Chondrocyte (in vitro differentiated cells): ENCODE measurements around the gene INSYN2B. TPM values are rescaled to one million over a fixed set of nuclear protein-coding genes. Genes with fewer than 3 reads are reported as not detected.

Experiments used
- DNase-seq: peaks from one replicate; pipeline ENCODE4 v3.0.0; 2021; ENCODE audit warnings: mixed read lengths, low spot score
- H3K27ac Mint-ChIP-seq: one replicate; pipeline ENCODE4 v1.8.0; 2021; ENCODE audit warnings: mild to moderate bottlenecking, moderate library complexity, mixed read lengths; ENCODE audit not compliant: unreplicated experiment
- H3K27me3 Mint-ChIP-seq: 2 replicates; pipeline ENCODE4 v1.8.0; 2021; ENCODE audit warnings: low read depth, mixed read lengths
- H3K36me3 Mint-ChIP-seq: 2 replicates; pipeline ENCODE4 v1.8.0; 2021; ENCODE audit warnings: low read depth, mixed read lengths
- H3K4me1 Mint-ChIP-seq: 2 replicates; pipeline ENCODE4 v1.8.0; 2021; ENCODE audit warnings: low read depth, mild to moderate bottlenecking, mixed read lengths
- H3K4me3 Mint-ChIP-seq: one replicate; pipeline ENCODE4 v1.8.0; 2021; ENCODE audit warnings: mild to moderate bottlenecking, moderate library complexity, mixed read lengths; ENCODE audit not compliant: unreplicated experiment
- H3K9me3 Mint-ChIP-seq: 2 replicates; pipeline ENCODE4 v1.8.0; 2021; ENCODE audit warnings: low read depth, mixed read lengths
- CTCF ChIP-seq: fragments of 200-600 bp; sonication (generic); IDR thresholded peaks from 2 replicates; pipeline ENCODE4 v1.5.0; 2021; ENCODE audit warnings: antibody characterized with exemption, mild to moderate bottlenecking, moderate library complexity
- total RNA-seq: library from RNA; stranded (reverse); gene quantifications from 3 replicates; pipeline ENCODE4 v1.2.1, GENCODE V29; 2021

INSYN2B gene
- total RNA-seq, 1 donor from 2014 or later = 0.12 TPM

- Mint-ChIP-seq H3K9me3 (no peaks in the 10 kb centered on the region), H3K27ac (no peak overlapping the region), H3K4me3 (no peak overlapping the region), H3K27me3 (no peaks in the 10 kb centered on the region), H3K36me3 (no peaks in the 10 kb centered on the region), H3K4me1 (peaks cover 14% of the 10 kb centered on the region)
- TF ChIP-seq CTCF = no peak
- no peak for DNase-seq
Measured at GRCh38 chr5:169944922-169945680, 35.2 kb downstream of the INSYN2B start.

GRCh38 chr5:169944115-169944514 lies 36.2 kb downstream of the INSYN2B start:
- peaks cover 14% of the 10 kb centered on the region for H3K4me1 Mint-ChIP-seq
- H3K27me3 Mint-ChIP-seq = no peaks in the 10 kb centered on the region
- no peak for DNase-seq
- no peak for TF ChIP-seq CTCF
- H3K27ac Mint-ChIP-seq = no peak overlapping the region
- H3K9me3 Mint-ChIP-seq = no peaks in the 10 kb centered on the region
- no peak overlapping the region for H3K4me3 Mint-ChIP-seq
- no peaks in the 10 kb centered on the region for H3K36me3 Mint-ChIP-seq

GRCh38 chr5:169943026-169943425 lies 37.3 kb downstream of the INSYN2B start:
- Mint-ChIP-seq H3K36me3 (no peaks in the 10 kb centered on the region), H3K4me1 (peaks cover 14% of the 10 kb centered on the region), H3K27ac (no peak overlapping the region), H3K9me3 (no peaks in the 10 kb centered on the region), H3K4me3 (no peak overlapping the region), H3K27me3 (no peaks in the 10 kb centered on the region)
- TF ChIP-seq CTCF = no peak
- DNase-seq = no peak

- H3K27ac Mint-ChIP-seq = no peak overlapping the region
- DNase-seq = no peak
- no peaks in the 10 kb centered on the region for H3K27me3 Mint-ChIP-seq
- peaks cover 14% of the 10 kb centered on the region for H3K4me1 Mint-ChIP-seq
- TF ChIP-seq CTCF = no peak
- no peaks in the 10 kb centered on the region for H3K9me3 Mint-ChIP-seq
- H3K36me3 Mint-ChIP-seq = no peaks in the 10 kb centered on the region
- H3K4me3 Mint-ChIP-seq = no peak overlapping the region
Measured at GRCh38 chr5:169942181-169942580, 38.1 kb downstream of the INSYN2B start.

GRCh38 chr5:169941542-169941941 lies 38.8 kb downstream of the INSYN2B start:
- Mint-ChIP-seq H3K27me3 (no peaks in the 10 kb centered on the region), H3K4me1 (peaks cover 13% of the 10 kb centered on the region), H3K9me3 (no peaks in the 10 kb centered on the region), H3K36me3 (no peaks in the 10 kb centered on the region), H3K4me3 (no peak overlapping the region), H3K27ac (no peak overlapping the region)
- DNase-seq = no peak
- TF ChIP-seq CTCF = no peak
